ENCODE results near the gene MET.
A peak's percentile ranks its signal among the peaks of the same experiment; 100 is the strongest.
"Not testable (repeated sequence)": the region's sequence is repeated elsewhere in the genome, so short reads cannot be mapped to it uniquely, and the experiment has no call there.

The MET gene

GRCh38 chr7:116812860-116813259, 140.9 kb downstream of the MET start:
- no peak for DNase-seq

- not testable (repeated sequence) for DNase-seq
Measured at GRCh38 chr7:116813371-116813770, 141.4 kb downstream of the MET start.

GRCh38 chr7:116815041-116815440, 143.0 kb downstream of the MET start:
- no peak for DNase-seq

- DNase-seq = no peak
Measured at GRCh38 chr7:116820149-116820548, 148.2 kb downstream of the MET start.

GRCh38 chr7:116821647-116822046, 149.7 kb downstream of the MET start:
- DNase-seq = not testable (repeated sequence)

- no peak for DNase-seq
Measured at GRCh38 chr7:116824449-116824848, 152.5 kb downstream of the MET start.

- DNase-seq = no peak
Measured at GRCh38 chr7:116828281-116828680, 156.3 kb downstream of the MET start.

- no peak for DNase-seq
Measured at GRCh38 chr7:116829041-116829440, 157.0 kb downstream of the MET start.

- DNase-seq = no peak
Measured at GRCh38 chr7:116829493-116829892, 157.5 kb downstream of the MET start.

GRCh38 chr7:116832692-116833091, 160.7 kb downstream of the MET start:
- no peak for DNase-seq

- no peak for DNase-seq
Measured at GRCh38 chr7:116834815-116835504, 163.0 kb downstream of the MET start.

GRCh38 chr7:116836048-116836447, 164.1 kb downstream of the MET start:
- DNase-seq = no peak

GRCh38 chr7:116836911-116837310, 164.9 kb downstream of the MET start:
- no peak for DNase-seq

GRCh38 chr7:116837586-116837985, 165.6 kb downstream of the MET start:
- no peak for DNase-seq

GRCh38 chr7:116840256-116840655, 168.3 kb downstream of the MET start:
- no peak for DNase-seq

GRCh38 chr7:116842371-116842770, 170.4 kb downstream of the MET start:
- no peak for DNase-seq

- peak; percentile 5 for DNase-seq
Measured at GRCh38 chr7:116843378-116843777, 171.4 kb downstream of the MET start.

All from CD4-positive, alpha-beta T cell treated with Interleukin-17A for 4 hours (primary cell).